A673 (cell line): ENCODE results near the gene PRRG1. TPM values are rescaled to one million over a fixed set of nuclear protein-coding genes. Genes with fewer than 3 reads are reported as not detected.
"Not testable (repeated sequence)": the region's sequence is repeated elsewhere in the genome, so short reads cannot be mapped to it uniquely, and the experiment has no call there.

ENCODE experiments used
- Bru-seq: library from RNA; stranded (reverse); fragments of 400-500 nt; gene quantifications from one replicate; lab custom pipeline; 2021; lab: Mats Ljungman, UMichigan
- BruChase-seq, 2 experiments: library from RNA; stranded (reverse); fragments of 400-500 nt; gene quantifications; one replicate each; lab custom pipeline; 2021; lab: Mats Ljungman, UMichigan
- BruUV-seq: library from RNA; stranded (reverse); fragments of 400-500 nt; replicated peaks from 2 replicates; lab custom pipeline; 2021; lab: Mats Ljungman, UMichigan
- CTCF ChIA-PET: fragments of 300-600 bp; sonication (Branson Sonifier 250); formaldehyde crosslinking; loops from one replicate; lab custom pipeline; 2022; ENCODE audit warnings: antibody characterized with exemption; lab: Charles Lee
- POLR2A ChIA-PET: fragments of 300-600 bp; sonication (Branson Sonifier 250); formaldehyde crosslinking; loops from one replicate; lab custom pipeline; 2022; ENCODE audit warnings: antibody characterized with exemption; ENCODE audit not compliant: low non-redundant PET; lab: Charles Lee
- DNase-seq: peaks from one replicate; pipeline ENCODE4 v3.0.0-alpha.2; 2015; ENCODE audit warnings: low spot score
- H3K27ac ChIP-seq: fragments of 200-600 bp; sonication (generic); 2 replicates; pipeline ENCODE4 v1.5.1; 2016; ENCODE audit warnings: mixed run types, low read depth, mild to moderate bottlenecking, mixed read lengths, antibody characterized with exemption, low read length; ENCODE audit not compliant: poor library complexity, severe bottlenecking
- H3K27me3 ChIP-seq: fragments of 200-600 bp; sonication (generic); replicated peaks from 2 replicates; pipeline ENCODE4 v1.6.1; 2017; ENCODE audit warnings: mixed run types, low read depth, mild to moderate bottlenecking, mixed read lengths, antibody characterized with exemption, low read length; ENCODE audit not compliant: insufficient read depth, poor library complexity
- H3K36me3 ChIP-seq: fragments of 200-600 bp; sonication (generic); 2 replicates; pipeline ENCODE4 v1.6.1; 2016; ENCODE audit warnings: mixed run types, mild to moderate bottlenecking, mixed read lengths, antibody characterized with exemption, low read length; ENCODE audit not compliant: insufficient read depth, poor library complexity, severe bottlenecking
- H3K4me1 ChIP-seq: fragments of 200-600 bp; sonication (generic); 2 replicates; pipeline ENCODE4 v1.6.1; 2017; ENCODE audit warnings: mixed run types, mild to moderate bottlenecking, mixed read lengths, antibody characterized with exemption, low read length; ENCODE audit not compliant: insufficient read depth, poor library complexity, severe bottlenecking
- H3K4me3 ChIP-seq: fragments of 200-600 bp; sonication (generic); 2 replicates; pipeline ENCODE4 v1.5.1; 2016; ENCODE audit warnings: low read depth, mixed run types, mild to moderate bottlenecking, mixed read lengths, low read length; ENCODE audit not compliant: poor library complexity, severe bottlenecking
- H3K9me3 ChIP-seq: fragments of 200-600 bp; sonication (generic); 2 replicates; pipeline ENCODE4 v1.6.1; 2016; ENCODE audit warnings: mixed run types, low read depth, mild to moderate bottlenecking, mixed read lengths, antibody characterized with exemption, low read length; ENCODE audit not compliant: poor library complexity, severe bottlenecking
- EZH2 ChIP-seq: fragments of 200-600 bp; sonication (generic); IDR thresholded peaks from 2 replicates; pipeline ENCODE4 v1.6.1; 2017; ENCODE audit warnings: borderline replicate concordance, low read depth, mild to moderate bottlenecking, mixed read lengths, antibody characterized with exemption, low read length; ENCODE audit not compliant: poor library complexity, severe bottlenecking
- intact Hi-C: fragments of 100-400 bp; cut with micrococcal nuclease; formaldehyde crosslinking; loops from one replicate; pipeline ENCODE4 v1.10.0; 2022; ENCODE audit not compliant: unreplicated experiment
- long read RNA-seq: library from polyadenylated mRNA; stranded (forward); transcript quantifications from one replicate; pipeline ENCODE4 v2.0.0, GENCODE V29; 2022
- total RNA-seq: library from RNA; stranded (reverse); gene quantifications from 2 replicates; pipeline ENCODE4 v1.2.3, GENCODE V29; 2021
- TF ChIP-seq, protein P1 (sequence below): fragments of 300-800, 200-600 bp; sonication (generic); conservative IDR thresholded peaks from 2 replicates; pipeline ENCODE4 v1.5.1; 2017; ENCODE audit warnings: low read depth, mild to moderate bottlenecking, antibody characterized with exemption, low read length, moderate library complexity, mixed read lengths

PRRG1 gene
- total RNA-seq (9.7 and 10.4 TPM in 2 replicates), Bru-seq, nascent RNA (percentile 74 among the genes with signal in this experiment), BruChase-seq, experiment 1, labeled RNA remaining after a 2-hour chase (percentile 96 among the genes with signal in this experiment), BruChase-seq, experiment 2, labeled RNA remaining after a 6-hour chase (percentile 87 among the genes with signal in this experiment)
- long read RNA-seq, full-length matches to known transcripts = 8 of 9 reads
- long read RNA-seq, partial matches to known transcripts = 0 of 9 reads
- long read RNA-seq, other reads (novel, unspliced or antisense) = 1 of 9 reads

DNA sequence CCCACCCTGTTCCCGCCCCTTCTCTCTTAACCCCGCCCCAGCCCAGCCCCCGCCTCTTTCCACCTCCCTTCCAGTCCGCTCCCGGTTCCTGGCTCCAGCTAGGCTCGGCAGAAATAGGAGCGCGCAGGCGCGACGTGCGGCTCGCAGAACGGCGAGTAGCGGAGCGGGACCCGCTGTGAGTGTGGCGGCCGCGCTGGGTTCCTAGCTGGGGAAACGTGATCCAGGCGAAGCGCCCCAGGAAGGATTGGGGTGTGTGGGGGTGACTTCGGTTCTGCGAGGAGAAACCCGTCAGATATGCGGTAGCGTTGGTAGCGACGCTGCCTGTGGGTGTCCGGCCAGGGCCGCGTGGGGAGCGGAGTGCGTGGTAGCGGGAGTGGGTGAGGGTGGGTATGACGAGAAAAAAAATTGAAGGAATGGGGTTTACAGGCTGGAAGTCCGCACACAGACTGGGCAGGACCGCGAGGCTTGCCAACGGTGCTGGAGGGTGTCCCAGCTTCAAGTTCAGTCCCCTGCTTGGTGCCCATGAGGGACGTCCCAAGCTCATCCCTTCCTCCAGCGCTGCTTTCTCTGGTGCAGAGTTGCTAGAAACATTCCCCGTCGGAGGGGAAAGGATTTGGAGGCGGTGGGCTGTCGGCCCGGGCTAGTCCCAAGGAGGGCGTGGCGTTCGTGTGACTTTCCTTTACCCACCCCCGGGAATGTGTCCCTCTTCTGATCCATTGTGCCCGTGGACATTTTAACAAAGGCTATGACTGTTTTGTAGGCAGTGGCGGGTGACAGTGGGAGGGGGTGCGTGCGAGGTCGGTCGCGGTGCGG, at the start of gene PRRG1:
PRRG1 (plus strand) TSS at position 144 of the 813 bp plus-strand sequence. CDS start 56,886 bp downstream, outside the sequence.
- peak within 1 kb of the TSS; percentile 76 for H3K27ac ChIP-seq
- no peak for TF ChIP-seq EZH2
- TF ChIP-seq, protein P1, sequence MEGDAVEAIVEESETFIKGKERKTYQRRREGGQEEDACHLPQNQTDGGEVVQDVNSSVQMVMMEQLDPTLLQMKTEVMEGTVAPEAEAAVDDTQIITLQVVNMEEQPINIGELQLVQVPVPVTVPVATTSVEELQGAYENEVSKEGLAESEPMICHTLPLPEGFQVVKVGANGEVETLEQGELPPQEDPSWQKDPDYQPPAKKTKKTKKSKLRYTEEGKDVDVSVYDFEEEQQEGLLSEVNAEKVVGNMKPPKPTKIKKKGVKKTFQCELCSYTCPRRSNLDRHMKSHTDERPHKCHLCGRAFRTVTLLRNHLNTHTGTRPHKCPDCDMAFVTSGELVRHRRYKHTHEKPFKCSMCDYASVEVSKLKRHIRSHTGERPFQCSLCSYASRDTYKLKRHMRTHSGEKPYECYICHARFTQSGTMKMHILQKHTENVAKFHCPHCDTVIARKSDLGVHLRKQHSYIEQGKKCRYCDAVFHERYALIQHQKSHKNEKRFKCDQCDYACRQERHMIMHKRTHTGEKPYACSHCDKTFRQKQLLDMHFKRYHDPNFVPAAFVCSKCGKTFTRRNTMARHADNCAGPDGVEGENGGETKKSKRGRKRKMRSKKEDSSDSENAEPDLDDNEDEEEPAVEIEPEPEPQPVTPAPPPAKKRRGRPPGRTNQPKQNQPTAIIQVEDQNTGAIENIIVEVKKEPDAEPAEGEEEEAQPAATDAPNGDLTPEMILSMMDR = no peak
- no peaks in the 10 kb centered on the region for H3K36me3 ChIP-seq
- BruUV-seq = no TSS peak
- H3K9me3 ChIP-seq = no peaks in the 10 kb centered on the region
- DNase-seq = peak; percentile 90
- intact Hi-C loops = no loop called here
- peak within 1 kb of the TSS; percentile 70 for H3K4me3 ChIP-seq
- CTCF ChIA-PET = no interaction called here
- no peaks in the 10 kb centered on the region for H3K27me3 ChIP-seq
- H3K4me1 ChIP-seq = peaks cover 12% of the 10 kb centered on the region
- POLR2A ChIA-PET = no interaction called here

DNA sequence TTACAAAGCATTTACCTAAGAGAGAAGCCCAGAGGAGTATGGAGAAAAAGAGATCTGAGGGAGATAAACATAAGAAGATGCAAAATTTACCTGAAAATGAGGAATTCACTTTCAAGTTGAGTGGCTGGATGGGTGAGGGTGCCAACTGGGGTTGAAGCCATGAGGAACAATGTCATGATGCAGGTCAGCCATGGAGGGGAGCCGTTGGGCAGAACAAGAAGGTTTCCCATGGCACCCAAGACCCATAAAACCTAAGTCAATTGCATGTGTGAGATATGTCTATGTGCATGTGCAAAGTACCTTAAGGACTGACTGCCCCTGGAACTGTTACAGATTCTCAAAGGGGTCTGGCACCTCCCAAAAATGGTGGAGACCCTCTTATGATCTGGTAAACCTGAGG, 46.6 kb upstream of the PRRG1 start:
- POLR2A ChIA-PET = no interaction called here

DNA sequence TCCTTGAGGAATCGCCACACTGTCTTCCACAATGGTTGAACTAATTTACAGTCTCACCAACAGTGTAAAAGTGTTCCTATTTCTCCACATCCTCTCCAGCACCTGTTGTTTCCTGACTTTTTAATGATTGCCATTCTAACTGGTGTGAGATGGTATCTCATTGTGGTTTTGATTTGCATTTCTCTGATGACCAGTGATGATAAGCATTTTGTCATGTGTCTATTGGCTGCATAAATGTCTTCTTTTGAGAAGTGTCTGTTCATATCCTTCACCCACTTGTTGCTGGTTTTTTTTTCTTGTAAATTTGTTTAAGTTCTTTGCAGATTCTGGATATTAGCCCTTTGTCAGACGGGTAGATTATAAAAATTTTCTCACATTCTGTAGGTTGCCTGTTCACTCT, 43.9 kb upstream of the PRRG1 start:
- CTCF ChIA-PET, DNase-seq, intact Hi-C loops, H3K4me1 ChIP-seq, H3K4me3 ChIP-seq, H3K36me3 ChIP-seq, POLR2A ChIA-PET, H3K27me3 ChIP-seq, BruUV-seq, H3K27ac ChIP-seq, H3K9me3 ChIP-seq: not testable (repeated sequence)

More for the DNA sequence above, 46.6 kb upstream of the PRRG1 start:
- Histone ChIP-seq H3K9me3 (no peaks in the 10 kb centered on the region), H3K27me3 (no peaks in the 10 kb centered on the region), H3K4me1 (no peaks in the 10 kb centered on the region), H3K36me3 (no peaks in the 10 kb centered on the region), H3K27ac (no peak overlapping the region), H3K4me3 (no peak overlapping the region)
- intact Hi-C loops = no loop called here
- CTCF ChIA-PET = no interaction called here
- TF ChIP-seq EZH2 = no peak
- TF ChIP-seq, protein P1 = peak; percentile 38
- DNase-seq = peak; percentile 35
- BruUV-seq = no TSS peak
